Measurements from ENCODE around the gene RAD18.

The RAD18 gene

DNA sequence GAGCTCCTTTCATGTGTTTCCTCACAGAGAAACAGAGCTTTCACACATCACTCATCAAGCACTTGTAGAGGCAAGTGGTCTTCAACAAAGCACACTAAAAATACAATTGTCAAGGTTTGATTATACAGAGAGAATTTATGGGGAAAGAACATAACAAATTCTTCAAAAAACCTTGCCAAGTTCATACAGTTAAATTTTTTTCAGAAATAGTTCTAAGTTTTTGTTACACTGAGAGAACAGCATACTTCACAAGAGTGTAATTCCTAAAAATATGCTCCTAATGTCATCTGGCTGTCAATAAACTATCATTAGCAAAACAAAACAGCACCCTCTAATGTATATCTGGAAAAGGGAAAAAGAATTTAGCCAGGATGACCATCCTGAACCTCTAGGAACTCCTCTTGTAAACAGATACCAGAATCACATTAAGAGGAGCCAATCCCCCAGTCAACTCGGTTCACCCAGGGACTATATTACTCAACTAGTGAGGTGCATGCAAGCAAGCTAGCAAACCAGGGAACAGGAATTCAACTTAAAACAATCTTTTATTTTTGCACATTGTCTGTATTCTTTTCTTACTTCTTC is 63.3 kb downstream of the RAD18 start:
- Histone ChIP-seq H3K4me1 (ENCODE audit: control insufficient read depth, insufficient read depth, low read length) (no peaks in the 10 kb centered on the region), H3K27ac (ENCODE audit: extremely low read depth, low read depth, low read length) (no peak overlapping the region), H3K36me3 (ENCODE audit: control insufficient read depth in 2 of 2, insufficient read depth in 1 of 2, low read length in 2 of 2) (peaks cover 7 to 50% of the 10 kb centered on the region in 2 experiments), H3K9me3 (ENCODE audit: control insufficient read depth, insufficient read depth, low read depth, low read length) (no peaks in the 10 kb centered on the region), H3K4me3 (ENCODE audit: low read depth, low read length) (no peak overlapping the region)
- TF ChIP-seq TRIM28 (IDR thresholded peaks at IDR 0.05; ENCODE audit: borderline replicate concordance, low read length) (no peak), SP2 (tag by site-specific recombination; IDR thresholded peaks at IDR 0.05) (no peak), ZBTB1 (tag by site-specific recombination; IDR thresholded peaks at IDR 0.05) (no peak), ZNF221 (tag by site-specific recombination; IDR thresholded peaks at IDR 0.05; ENCODE audit: borderline replicate concordance) (no peak), ZNF16 (tag by site-specific recombination; IDR thresholded peaks at IDR 0.05; ENCODE audit: low read depth) (no peak), ZFP69B (tag by site-specific recombination; IDR thresholded peaks at IDR 0.05) (no peak), ZNF623 (tag by site-specific recombination; IDR thresholded peaks at IDR 0.05) (no peak), ZBTB7A (tag by site-specific recombination; IDR thresholded peaks at IDR 0.05; ENCODE audit: low read depth) (no peak), GLIS2 (tag by site-specific recombination; IDR thresholded peaks at IDR 0.05) (no peak), ZNF747 (tag by site-specific recombination; IDR thresholded peaks at IDR 0.05) (no peak), YY1 (tag by site-specific recombination; IDR thresholded peaks at IDR 0.05) (no peak), ZNF114 (tag by site-specific recombination; IDR thresholded peaks at IDR 0.05) (no peak), ZNF561 (tag by site-specific recombination; IDR thresholded peaks at IDR 0.05; ENCODE audit: borderline replicate concordance) (no peak), ZNF677 (tag by site-specific recombination; IDR thresholded peaks at IDR 0.05) (no peak)
- TF ChIP-seq, protein P1, sequence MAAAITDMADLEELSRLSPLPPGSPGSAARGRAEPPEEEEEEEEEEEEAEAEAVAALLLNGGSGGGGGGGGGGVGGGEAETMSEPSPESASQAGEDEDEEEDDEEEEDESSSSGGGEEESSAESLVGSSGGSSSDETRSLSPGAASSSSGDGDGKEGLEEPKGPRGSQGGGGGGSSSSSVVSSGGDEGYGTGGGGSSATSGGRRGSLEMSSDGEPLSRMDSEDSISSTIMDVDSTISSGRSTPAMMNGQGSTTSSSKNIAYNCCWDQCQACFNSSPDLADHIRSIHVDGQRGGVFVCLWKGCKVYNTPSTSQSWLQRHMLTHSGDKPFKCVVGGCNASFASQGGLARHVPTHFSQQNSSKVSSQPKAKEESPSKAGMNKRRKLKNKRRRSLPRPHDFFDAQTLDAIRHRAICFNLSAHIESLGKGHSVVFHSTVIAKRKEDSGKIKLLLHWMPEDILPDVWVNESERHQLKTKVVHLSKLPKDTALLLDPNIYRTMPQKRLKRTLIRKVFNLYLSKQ (tag by site-specific recombination; IDR thresholded peaks at IDR 0.05; ENCODE audit: borderline replicate concordance), result no peak
- ChIA-PET CTCF (no interaction called here), POLR2A (no interaction called here)

- ChIA-PET POLR2A (no interaction called here), CTCF (no interaction called here)
- H3K4me3 ChIP-seq (ENCODE audit: low read depth, low read length), result no peak overlapping the region
- no peaks in the 10 kb centered on the region for H3K9me3 ChIP-seq (ENCODE audit: control insufficient read depth, insufficient read depth, low read depth, low read length)
- H3K36me3 ChIP-seq (ENCODE audit: control insufficient read depth in 2 of 2, insufficient read depth in 1 of 2, low read length in 2 of 2), result peaks cover 7 to 44% of the 10 kb centered on the region in 2 experiments
- H3K4me1 ChIP-seq (ENCODE audit: control insufficient read depth, insufficient read depth, low read length), result no peaks in the 10 kb centered on the region
- no peak overlapping the region for H3K27ac ChIP-seq (ENCODE audit: extremely low read depth, low read depth, low read length)
- TF ChIP-seq ZXDB (tag by site-specific recombination; IDR thresholded peaks at IDR 0.05), result no peak
- TF ChIP-seq ZNF132 (tag by site-specific recombination; IDR thresholded peaks at IDR 0.05; ENCODE audit: borderline replicate concordance), result no peak
- no peak for TF ChIP-seq RBAK (tag by site-specific recombination; IDR thresholded peaks at IDR 0.05)
- TF ChIP-seq ZNF600 (tag by site-specific recombination; IDR thresholded peaks at IDR 0.05), result no peak
- no peak for TF ChIP-seq ZNF677 (tag by site-specific recombination; IDR thresholded peaks at IDR 0.05)
- TF ChIP-seq REPIN1 (tag by site-specific recombination; IDR thresholded peaks at IDR 0.05; ENCODE audit: low read depth), result no peak
- no peak for TF ChIP-seq ZNF629 (tag by site-specific recombination; IDR thresholded peaks at IDR 0.05)
- no peak for TF ChIP-seq PRDM4 (tag by site-specific recombination; IDR thresholded peaks at IDR 0.05)
- TF ChIP-seq, protein P2, sequence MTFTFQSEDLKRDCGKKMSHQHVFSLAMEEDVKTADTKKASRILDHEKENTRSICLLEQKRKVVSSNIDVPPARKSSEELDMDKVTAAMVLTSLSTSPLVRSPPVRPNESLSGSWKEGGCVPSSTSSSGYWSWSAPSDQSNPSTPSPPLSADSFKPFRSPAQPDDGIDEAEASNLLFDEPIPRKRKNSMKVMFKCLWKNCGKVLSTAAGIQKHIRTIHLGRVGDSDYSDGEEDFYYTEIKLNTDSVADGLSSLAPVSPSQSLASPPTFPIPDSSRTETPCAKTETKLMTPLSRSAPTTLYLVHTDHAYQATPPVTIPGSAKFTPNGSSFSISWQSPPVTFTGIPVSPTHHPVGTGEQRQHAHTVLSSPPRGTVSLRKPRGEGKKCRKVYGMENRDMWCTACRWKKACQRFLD (tag by site-specific recombination; IDR thresholded peaks at IDR 0.05), result no peak
- TF ChIP-seq ZNF2 (tag by site-specific recombination; IDR thresholded peaks at IDR 0.05), result no peak
- TF ChIP-seq ZNF175 (tag by site-specific recombination; IDR thresholded peaks at IDR 0.05), result no peak
- TF ChIP-seq, protein P3, sequence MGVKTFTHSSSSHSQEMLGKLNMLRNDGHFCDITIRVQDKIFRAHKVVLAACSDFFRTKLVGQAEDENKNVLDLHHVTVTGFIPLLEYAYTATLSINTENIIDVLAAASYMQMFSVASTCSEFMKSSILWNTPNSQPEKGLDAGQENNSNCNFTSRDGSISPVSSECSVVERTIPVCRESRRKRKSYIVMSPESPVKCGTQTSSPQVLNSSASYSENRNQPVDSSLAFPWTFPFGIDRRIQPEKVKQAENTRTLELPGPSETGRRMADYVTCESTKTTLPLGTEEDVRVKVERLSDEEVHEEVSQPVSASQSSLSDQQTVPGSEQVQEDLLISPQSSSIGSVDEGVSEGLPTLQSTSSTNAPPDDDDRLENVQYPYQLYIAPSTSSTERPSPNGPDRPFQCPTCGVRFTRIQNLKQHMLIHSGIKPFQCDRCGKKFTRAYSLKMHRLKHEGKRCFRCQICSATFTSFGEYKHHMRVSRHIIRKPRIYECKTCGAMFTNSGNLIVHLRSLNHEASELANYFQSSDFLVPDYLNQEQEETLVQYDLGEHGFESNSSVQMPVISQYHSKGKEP (tag by site-specific recombination; IDR thresholded peaks at IDR 0.05), result no peak
- TF ChIP-seq, protein P4, sequence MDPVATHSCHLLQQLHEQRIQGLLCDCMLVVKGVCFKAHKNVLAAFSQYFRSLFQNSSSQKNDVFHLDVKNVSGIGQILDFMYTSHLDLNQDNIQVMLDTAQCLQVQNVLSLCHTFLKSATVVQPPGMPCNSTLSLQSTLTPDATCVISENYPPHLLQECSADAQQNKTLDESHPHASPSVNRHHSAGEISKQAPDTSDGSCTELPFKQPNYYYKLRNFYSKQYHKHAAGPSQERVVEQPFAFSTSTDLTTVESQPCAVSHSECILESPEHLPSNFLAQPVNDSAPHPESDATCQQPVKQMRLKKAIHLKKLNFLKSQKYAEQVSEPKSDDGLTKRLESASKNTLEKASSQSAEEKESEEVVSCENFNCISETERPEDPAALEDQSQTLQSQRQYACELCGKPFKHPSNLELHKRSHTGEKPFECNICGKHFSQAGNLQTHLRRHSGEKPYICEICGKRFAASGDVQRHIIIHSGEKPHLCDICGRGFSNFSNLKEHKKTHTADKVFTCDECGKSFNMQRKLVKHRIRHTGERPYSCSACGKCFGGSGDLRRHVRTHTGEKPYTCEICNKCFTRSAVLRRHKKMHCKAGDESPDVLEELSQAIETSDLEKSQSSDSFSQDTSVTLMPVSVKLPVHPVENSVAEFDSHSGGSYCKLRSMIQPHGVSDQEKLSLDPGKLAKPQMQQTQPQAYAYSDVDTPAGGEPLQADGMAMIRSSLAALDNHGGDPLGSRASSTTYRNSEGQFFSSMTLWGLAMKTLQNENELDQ (tag by site-specific recombination; IDR thresholded peaks at IDR 0.05; ENCODE audit: low read depth), result no peak
These were observed 67.4 kb downstream of the RAD18 start for GRCh38 chr3:8895829-8896228.
